ENCODE data around the gene C14orf132. TPM values are rescaled to one million over a fixed set of nuclear protein-coding genes. Genes with fewer than 3 reads are reported as not detected.

The C14orf132 gene
- total RNA-seq, 1 donor from 2014 or later = 44.8 TPM

DNA sequence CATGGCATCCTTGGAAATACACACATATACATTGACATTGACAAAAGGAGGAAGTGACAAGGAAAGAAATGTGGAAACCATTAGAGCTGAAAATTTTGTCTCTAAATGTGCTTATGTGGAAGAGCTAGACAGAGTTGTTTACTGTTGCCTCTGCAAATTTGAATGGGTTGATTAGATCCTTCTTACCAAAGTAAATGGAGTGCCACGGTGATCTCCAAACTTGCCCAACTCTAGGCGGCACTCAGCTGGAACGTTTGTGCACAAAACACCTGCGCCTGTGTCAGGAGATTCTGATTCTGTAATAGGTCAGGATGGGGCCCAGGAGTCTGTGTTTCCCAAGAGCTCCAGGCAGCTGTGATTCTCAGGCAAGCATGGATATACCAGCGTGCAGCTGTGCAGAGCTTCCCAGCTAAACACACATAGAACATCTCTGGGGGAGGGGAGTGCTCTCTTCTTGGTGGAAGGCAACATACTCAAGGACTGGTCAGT, 87.7 kb downstream of the C14orf132 start:
- no peak overlapping the region for H3K4me3 ChIP-seq
- no peaks in the 10 kb centered on the region for H3K36me3 ChIP-seq
- H3K9me3 ChIP-seq = no peaks in the 10 kb centered on the region
- no peak overlapping the region for H3K27ac ChIP-seq
- intact Hi-C loops (cut with DNase I) = no loop called here
- TF ChIP-seq, protein P1, sequence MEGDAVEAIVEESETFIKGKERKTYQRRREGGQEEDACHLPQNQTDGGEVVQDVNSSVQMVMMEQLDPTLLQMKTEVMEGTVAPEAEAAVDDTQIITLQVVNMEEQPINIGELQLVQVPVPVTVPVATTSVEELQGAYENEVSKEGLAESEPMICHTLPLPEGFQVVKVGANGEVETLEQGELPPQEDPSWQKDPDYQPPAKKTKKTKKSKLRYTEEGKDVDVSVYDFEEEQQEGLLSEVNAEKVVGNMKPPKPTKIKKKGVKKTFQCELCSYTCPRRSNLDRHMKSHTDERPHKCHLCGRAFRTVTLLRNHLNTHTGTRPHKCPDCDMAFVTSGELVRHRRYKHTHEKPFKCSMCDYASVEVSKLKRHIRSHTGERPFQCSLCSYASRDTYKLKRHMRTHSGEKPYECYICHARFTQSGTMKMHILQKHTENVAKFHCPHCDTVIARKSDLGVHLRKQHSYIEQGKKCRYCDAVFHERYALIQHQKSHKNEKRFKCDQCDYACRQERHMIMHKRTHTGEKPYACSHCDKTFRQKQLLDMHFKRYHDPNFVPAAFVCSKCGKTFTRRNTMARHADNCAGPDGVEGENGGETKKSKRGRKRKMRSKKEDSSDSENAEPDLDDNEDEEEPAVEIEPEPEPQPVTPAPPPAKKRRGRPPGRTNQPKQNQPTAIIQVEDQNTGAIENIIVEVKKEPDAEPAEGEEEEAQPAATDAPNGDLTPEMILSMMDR (IDR thresholded peaks at IDR 0.05) = no peak
- DNase-seq (no peak), ATAC-seq (no peak)
- peaks cover 18% of the 10 kb centered on the region for H3K4me1 ChIP-seq
- no peaks in the 10 kb centered on the region for H3K27me3 ChIP-seq (ENCODE audit: low read depth)

DNA sequence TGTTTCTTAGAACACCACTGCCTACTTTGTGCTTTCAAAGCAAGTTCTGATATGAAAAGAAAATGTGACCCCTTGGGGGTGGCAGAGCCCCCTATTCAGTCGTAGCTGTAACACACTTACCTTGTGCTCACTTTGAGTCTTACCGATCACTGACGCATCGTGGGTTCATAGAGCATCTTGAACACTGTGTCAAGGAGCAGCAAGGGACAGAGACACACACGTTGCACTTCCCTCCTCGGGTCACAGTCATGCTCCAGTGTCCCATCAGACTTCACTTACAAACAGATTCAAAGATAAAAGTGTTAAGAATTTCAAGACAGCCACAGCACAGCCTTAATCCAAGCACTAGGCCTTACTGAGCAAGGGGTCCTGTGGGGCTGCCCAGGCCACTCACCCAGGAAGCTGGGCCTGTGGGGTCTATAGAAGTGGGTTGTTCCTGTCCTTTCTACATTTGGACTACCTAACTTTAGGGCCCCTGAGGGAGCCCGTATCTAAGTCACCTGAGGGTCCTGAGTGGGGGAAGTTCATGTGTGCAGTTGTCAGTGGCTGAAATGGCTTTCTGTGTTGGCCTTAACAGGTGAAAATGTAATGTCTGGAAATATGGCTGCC, 90.1 kb downstream of the C14orf132 start:
- Histone ChIP-seq H3K36me3 (no peaks in the 10 kb centered on the region), H3K4me3 (no peak overlapping the region), H3K27ac (no peak overlapping the region), H3K9me3 (no peaks in the 10 kb centered on the region), H3K27me3 (ENCODE audit: low read depth) (no peaks in the 10 kb centered on the region), H3K4me1 (peaks cover 18% of the 10 kb centered on the region)
- DNase-seq (no peak), ATAC-seq (no peak)
- intact Hi-C loops (cut with DNase I) = no loop called here
- TF ChIP-seq, protein P1 (IDR thresholded peaks at IDR 0.05) = no peak

DNA sequence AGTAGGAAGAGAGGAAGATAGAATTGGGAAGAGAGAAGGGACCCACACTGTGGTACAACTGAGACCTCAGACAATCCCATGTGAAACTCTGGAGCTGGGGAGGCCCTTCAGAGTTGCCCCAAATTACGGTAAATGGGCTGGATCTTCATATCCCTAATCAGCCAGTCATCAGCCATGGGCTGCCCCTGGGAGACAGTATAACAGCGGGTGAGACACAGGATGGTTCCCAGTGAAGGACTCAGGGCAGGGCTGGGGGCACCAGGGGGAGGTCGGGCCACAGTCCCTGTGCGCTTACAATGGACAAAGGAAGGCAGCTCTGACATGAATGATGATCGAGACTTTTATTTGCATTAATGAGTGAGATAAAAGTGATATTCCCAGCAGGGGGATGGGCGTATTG, 91.2 kb downstream of the C14orf132 start:
- H3K36me3 ChIP-seq = no peaks in the 10 kb centered on the region
- no peak overlapping the region for H3K27ac ChIP-seq
- H3K4me3 ChIP-seq = no peak overlapping the region
- no peaks in the 10 kb centered on the region for H3K27me3 ChIP-seq (ENCODE audit: low read depth)
- DNase-seq (no peak), ATAC-seq (no peak)
- no peaks in the 10 kb centered on the region for H3K9me3 ChIP-seq
- TF ChIP-seq, protein P1 (IDR thresholded peaks at IDR 0.05) = no peak
- H3K4me1 ChIP-seq = peaks cover 17% of the 10 kb centered on the region
- intact Hi-C loops (cut with DNase I) = no loop called here

DNA sequence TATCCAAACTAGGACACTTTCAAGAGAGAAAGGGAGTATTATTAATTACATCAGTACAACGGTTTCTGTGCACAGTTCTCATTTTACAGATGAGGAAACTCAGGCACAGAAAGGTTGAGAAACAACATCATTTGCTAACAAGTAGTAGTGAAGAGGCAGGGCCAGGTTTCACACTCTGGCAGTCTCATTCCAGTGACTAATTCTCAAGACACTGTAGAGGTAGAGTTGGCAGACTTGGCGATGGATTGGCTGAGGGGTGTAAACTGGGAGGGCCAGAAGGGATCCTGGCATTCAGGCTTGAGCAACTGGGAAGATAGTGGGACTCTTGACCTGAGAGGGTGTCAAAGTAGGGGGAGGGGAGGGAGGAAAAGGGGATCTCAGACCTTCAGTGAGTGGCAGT, 91.7 kb downstream of the C14orf132 start:
- no peak for DNase-seq
- H3K27me3 ChIP-seq (ENCODE audit: low read depth) = no peaks in the 10 kb centered on the region
- H3K4me1 ChIP-seq = peaks cover 12% of the 10 kb centered on the region
- no peak for ATAC-seq
- H3K4me3 ChIP-seq = no peak overlapping the region
- no peaks in the 10 kb centered on the region for H3K9me3 ChIP-seq
- TF ChIP-seq, protein P1 (IDR thresholded peaks at IDR 0.05) = no peak
- H3K36me3 ChIP-seq = no peaks in the 10 kb centered on the region
- intact Hi-C loops (cut with DNase I) = no loop called here
- H3K27ac ChIP-seq = no peak overlapping the region

DNA sequence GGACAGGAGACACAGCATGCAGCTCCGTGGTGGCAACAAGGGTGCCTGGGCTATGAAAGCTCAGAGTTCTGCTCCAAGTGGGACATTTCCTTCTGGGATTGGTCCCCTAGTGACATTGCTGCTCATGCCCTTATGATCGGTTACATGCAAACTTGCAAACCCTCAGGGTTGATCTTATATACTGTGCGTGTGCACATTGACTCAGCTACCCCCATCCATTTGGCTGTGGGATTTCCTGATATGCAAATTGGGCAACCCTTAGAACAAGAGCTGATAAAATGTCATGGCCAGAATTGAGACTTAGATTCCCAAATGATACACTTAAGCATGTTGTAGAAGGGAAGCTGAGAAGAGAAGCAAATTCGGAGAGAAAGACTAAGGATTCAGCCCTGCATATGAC, 92.7 kb downstream of the C14orf132 start:
- TF ChIP-seq, protein P1 (IDR thresholded peaks at IDR 0.05) = no peak
- ATAC-seq = no peak
- no peaks in the 10 kb centered on the region for H3K36me3 ChIP-seq
- H3K27ac ChIP-seq = no peak overlapping the region
- intact Hi-C loops (cut with DNase I) = no loop called here
- H3K27me3 ChIP-seq (ENCODE audit: low read depth) = no peaks in the 10 kb centered on the region
- DNase-seq = no peak
- peaks cover 2% of the 10 kb centered on the region for H3K4me1 ChIP-seq
- H3K4me3 ChIP-seq = no peak overlapping the region
- no peaks in the 10 kb centered on the region for H3K9me3 ChIP-seq

Measured in lower lobe of right lung (tissue), 2 donors.